Erythroblast (primary cell): ENCODE results near the gene C1orf74.

Experiments used
- GATA1 ChIP-seq: IDR thresholded peaks from 2 replicates; pipeline ENCODE4 v1.6.1; 2011; ENCODE audit warnings: low read depth, mild to moderate bottlenecking, control low read depth, low read length, moderate library complexity
- POLR2A ChIP-seq: IDR thresholded peaks from 2 replicates; pipeline ENCODE4 v1.6.1; 2011; ENCODE audit warnings: mild to moderate bottlenecking, low read length

DNA sequence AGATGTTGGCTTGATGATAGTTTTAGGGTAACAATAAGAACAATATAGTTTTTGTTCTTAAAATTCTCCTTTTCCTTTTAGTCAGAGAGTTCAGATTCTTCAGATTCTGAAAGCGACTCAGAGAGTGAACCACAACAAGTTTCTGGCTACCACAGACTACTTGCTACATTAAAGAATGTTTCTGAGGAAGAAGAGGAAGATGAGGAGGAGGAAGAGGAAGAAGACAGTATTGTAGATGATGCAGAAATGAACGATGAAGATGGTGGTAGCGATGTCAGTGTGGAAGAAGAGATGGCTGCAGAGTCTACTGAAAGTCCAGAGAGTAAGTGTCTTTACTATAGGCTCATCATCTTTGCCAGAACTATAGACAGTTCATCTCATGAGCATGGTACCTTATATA is 46.4 kb upstream of the C1orf74 start:
- TF ChIP-seq POLR2A: no peak
- no peak for TF ChIP-seq GATA1
